ENCODE measurements around the gene GNG4. TPM values are rescaled to one million over a fixed set of nuclear protein-coding genes. Genes with fewer than 3 reads are reported as not detected.

Gene GNG4
- total RNA-seq, 3 donors from 2014 or later: 0.15 to 2.9 TPM; not detected in 1

DNA sequence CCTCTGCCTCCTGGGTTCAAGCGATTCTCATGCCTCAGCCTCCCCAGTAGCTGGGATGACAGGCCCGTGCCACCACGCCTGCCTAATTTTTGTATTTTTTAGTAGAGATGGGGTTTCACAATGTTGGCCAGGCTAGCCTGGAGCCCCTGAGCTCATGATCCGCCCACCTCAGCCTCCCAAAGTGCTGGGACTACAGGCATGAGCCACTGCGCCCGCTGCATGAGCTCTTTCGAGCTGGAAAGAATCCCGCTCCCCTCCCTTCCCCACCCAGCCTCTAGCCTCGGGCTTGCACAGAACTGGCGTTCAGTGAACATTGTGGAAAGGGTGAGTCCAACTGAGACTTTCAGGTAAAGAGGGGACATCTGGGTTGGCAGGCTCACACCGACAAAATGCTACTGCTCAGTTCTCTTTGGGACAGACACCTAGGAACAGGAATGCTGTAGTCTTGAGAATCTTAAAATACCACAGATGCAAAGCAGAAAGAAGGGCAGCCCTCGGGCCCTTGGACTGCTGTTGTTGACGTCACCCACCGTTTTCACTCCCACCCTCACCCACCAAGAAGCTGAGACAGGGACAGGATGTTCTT, 9.7 kb upstream of the GNG4 start:
- peaks cover 0 to 2% of the 10 kb centered on the region in 2 donors for H3K9me3 ChIP-seq
- H3K27me3 ChIP-seq: no peaks in the 10 kb centered on the region
- DNase-seq (ENCODE audit: low spot score in 2 of 2): no peak

DNA sequence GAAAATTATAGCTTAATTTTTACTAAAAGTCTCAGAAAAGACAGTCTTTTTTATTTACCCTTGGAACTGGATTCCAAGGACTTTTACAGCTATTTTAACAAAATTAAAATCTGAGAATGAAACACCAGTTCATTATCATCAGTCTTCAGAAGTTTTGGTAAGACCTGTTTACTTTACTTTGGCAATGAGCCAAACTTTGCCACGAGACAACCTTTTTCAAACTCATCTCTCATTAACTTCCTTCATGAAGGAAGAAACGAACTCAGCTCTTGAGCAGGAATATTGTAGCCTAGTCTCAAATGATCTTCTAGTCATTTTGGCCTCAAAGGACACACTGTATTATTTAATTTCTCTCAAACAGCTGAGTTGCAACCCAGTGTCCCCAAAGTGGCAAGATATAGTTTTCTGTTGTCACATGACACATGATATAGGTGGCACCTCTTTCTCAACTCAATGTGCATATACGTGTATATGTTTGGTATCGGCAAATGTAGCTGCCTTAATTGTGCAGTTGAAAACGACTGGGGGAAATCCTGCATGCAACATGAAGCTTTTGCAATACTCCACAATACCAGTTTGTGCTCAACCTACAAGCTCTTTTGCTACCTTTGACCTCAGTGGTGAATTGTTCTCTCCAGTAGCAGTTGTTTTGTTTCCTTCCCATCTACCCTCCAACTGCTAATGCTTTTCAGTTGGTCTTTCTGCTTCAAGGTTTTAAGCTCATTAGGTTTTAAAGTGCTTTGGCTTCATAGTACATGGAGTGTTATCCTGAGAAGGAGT, 8.4 kb upstream of the GNG4 start:
- intact Hi-C loops (cut with DNase I; ENCODE audit: low total_unique reads): no loop called here
- H3K4me1 ChIP-seq: no peaks in the 10 kb centered on the region
- no peaks in the 10 kb centered on the region for H3K36me3 ChIP-seq
- no peaks in the 10 kb centered on the region for H3K27me3 ChIP-seq
- no peak for DNase-seq (ENCODE audit: low spot score in 2 of 2)
- peaks cover 0 to 6% of the 10 kb centered on the region in 2 donors for H3K9me3 ChIP-seq
- H3K4me3 ChIP-seq: no peak overlapping the region
- H3K27ac ChIP-seq: no peak overlapping the region
- no peak for TF ChIP-seq POLR2AphosphoS5 (IDR thresholded peaks at IDR 0.05)
- no peak for TF ChIP-seq POLR2A (IDR thresholded peaks at IDR 0.05)
- TF ChIP-seq CTCF (IDR thresholded peaks at IDR 0.05): no peak

More for the DNA sequence above, 9.7 kb upstream of the GNG4 start:
- no peak overlapping the region for H3K4me3 ChIP-seq
- H3K36me3 ChIP-seq: no peaks in the 10 kb centered on the region
- TF ChIP-seq POLR2AphosphoS5 (IDR thresholded peaks at IDR 0.05): no peak
- no peak for TF ChIP-seq CTCF (IDR thresholded peaks at IDR 0.05)
- no peak for TF ChIP-seq POLR2A (IDR thresholded peaks at IDR 0.05)
- H3K27ac ChIP-seq: no peak overlapping the region
- H3K4me1 ChIP-seq: no peaks in the 10 kb centered on the region
- intact Hi-C loops (cut with DNase I; ENCODE audit: low total_unique reads): no loop called here

GRCh38 chr1:235657269-235657668, 7.7 kb upstream of the GNG4 start:
- DNase-seq (ENCODE audit: low spot score in 2 of 2): no peak
- Histone ChIP-seq H3K36me3 (no peaks in the 10 kb centered on the region), H3K27ac (no peak overlapping the region), H3K9me3 (peaks cover 0 to 6% of the 10 kb centered on the region in 2 donors), H3K4me3 (no peak overlapping the region), H3K4me1 (no peaks in the 10 kb centered on the region), H3K27me3 (no peaks in the 10 kb centered on the region)
- intact Hi-C loops (cut with DNase I; ENCODE audit: low total_unique reads): no loop called here
- TF ChIP-seq POLR2AphosphoS5 (IDR thresholded peaks at IDR 0.05): no peak
- no peak for TF ChIP-seq CTCF (IDR thresholded peaks at IDR 0.05)
- TF ChIP-seq POLR2A (IDR thresholded peaks at IDR 0.05): no peak

DNA sequence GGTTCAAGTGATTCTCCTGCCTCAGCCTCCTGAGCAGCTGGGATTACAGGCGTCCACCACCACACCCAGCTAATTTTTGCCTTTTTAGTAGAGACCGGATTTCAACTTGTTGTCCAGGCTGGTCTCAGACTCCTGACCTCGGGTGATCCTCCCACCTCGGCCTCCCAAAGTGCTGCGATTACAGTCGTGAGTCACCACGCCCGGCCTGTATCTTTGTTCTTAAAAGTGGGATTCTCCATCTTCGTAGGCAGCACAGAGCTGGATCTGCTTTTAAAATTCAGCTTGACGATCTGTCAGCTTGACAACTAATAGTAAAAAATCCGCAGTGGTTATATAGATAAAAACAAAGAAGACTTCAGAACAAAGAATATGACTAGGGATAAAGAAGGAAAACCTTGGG, 2.8 kb upstream of the GNG4 start:
- no peaks in the 10 kb centered on the region for H3K36me3 ChIP-seq
- peaks cover 0 to 6% of the 10 kb centered on the region in 2 donors for H3K9me3 ChIP-seq
- no peak for TF ChIP-seq POLR2AphosphoS5 (IDR thresholded peaks at IDR 0.05)
- H3K27ac ChIP-seq: no peak overlapping the region
- no peaks in the 10 kb centered on the region for H3K4me1 ChIP-seq
- no peak for DNase-seq (ENCODE audit: low spot score in 2 of 2)
- intact Hi-C loops (cut with DNase I; ENCODE audit: low total_unique reads): no loop called here
- no peak overlapping the region for H3K4me3 ChIP-seq
- peaks cover 0 to 17% of the 10 kb centered on the region in 2 donors for H3K27me3 ChIP-seq

GRCh38 chr1:235651170-235651806, 1.7 kb upstream of the GNG4 start:
- H3K9me3 ChIP-seq: peaks cover 0 to 6% of the 10 kb centered on the region in 2 donors
- peaks cover 0 to 20% of the 10 kb centered on the region in 2 donors for H3K27me3 ChIP-seq
- no peak overlapping the region for H3K27ac ChIP-seq
- intact Hi-C loops (cut with DNase I; ENCODE audit: low total_unique reads): no loop called here
- TF ChIP-seq CTCF (IDR thresholded peaks at IDR 0.05) (no peak), POLR2AphosphoS5 (IDR thresholded peaks at IDR 0.05) (no peak), POLR2A (IDR thresholded peaks at IDR 0.05) (no peak)
- peak overlapping the region in 1 of 3 donors; percentile 67 for H3K4me3 ChIP-seq
- DNase-seq (ENCODE audit: low spot score in 2 of 2): no peak
- no peaks in the 10 kb centered on the region for H3K4me1 ChIP-seq
- no peaks in the 10 kb centered on the region for H3K36me3 ChIP-seq

Measured in breast epithelium (tissue), 4 donors.